IPS-NIHi11 (cell line): ENCODE results near the gene NKX3-2.
"Not testable (repeated sequence)": the region's sequence is repeated elsewhere in the genome, so short reads cannot be mapped to it uniquely, and the experiment has no call there.

Experiments used
- DNase-seq: peaks from one replicate; pipeline ENCODE4 v3.0.0; 2012; ENCODE audit warnings: mixed read lengths, low spot score

Gene NKX3-2

GRCh38 chr4:13543839-13544605 is at the start of gene NKX3-2:
Gene NKX3-2, minus strand, starts transcription at chr4:13544508. Its CDS starts 94 bp downstream, at chr4:13544414.
- DNase-seq: peak; percentile 49

DNA sequence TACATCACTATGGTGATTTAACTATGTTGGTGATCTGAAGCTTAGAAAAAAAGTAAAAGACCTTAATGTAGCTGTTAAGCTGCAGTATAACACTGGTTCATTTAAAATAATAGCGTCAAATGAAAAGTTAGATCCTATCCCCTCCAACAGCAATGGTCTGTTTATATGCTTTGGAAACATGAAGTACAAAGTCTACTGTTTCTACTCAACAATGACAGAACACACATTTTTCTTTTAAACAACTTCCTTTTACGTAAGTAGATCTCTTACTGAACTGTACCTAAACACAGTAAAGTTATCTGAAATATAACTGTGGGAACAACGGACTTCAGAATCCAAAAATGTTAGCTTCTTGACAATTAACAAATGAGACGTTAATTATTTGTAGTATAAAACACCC is 47.9 kb upstream of the NKX3-2 start:
- no peak for DNase-seq

GRCh38 chr4:13590766-13591165 is 46.5 kb upstream of the NKX3-2 start:
- no peak for DNase-seq

GRCh38 chr4:13588954-13589353 is 44.6 kb upstream of the NKX3-2 start:
- no peak for DNase-seq

DNA sequence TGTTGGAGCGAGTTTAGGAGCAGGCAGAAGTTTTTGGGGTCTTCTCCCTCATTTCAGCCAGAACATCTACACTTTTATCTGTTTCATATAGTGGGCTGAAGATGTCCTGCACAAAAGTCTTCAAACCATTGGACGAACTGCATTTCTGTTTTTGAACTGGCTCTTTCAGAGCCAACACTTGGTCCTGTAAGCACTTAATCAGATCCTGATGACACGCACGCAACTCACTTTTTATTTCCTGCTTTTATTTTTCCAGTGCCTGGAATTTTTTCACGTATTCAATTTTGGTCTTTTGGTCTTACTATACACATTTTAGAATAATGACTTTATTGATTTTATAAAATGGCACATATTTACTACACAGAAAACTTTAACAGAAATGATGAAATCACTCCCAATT is 40.2 kb upstream of the NKX3-2 start:
- DNase-seq: no peak

- DNase-seq: no peak
These were observed 35.7 kb upstream of the NKX3-2 start for GRCh38 chr4:13580036-13580435.

DNA sequence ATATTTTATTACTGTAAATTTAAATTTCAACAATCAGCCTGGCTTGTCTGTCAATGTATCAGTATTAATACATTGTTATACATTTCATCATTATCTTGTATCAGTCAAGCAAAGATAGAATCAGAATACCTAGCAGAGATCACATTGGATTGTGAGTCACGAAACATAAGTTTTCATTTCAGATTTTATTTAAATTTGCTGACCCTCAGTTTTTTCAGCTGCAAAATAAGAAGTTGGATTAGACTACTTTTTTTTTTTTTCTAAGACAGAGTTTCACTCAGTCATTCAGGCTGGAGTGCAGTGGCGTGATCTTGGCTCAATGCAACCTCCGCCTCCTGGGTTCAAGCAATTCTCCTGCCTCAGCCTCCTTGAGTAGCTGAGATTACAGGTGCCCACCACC is 33.4 kb upstream of the NKX3-2 start:
- DNase-seq: no peak

DNA sequence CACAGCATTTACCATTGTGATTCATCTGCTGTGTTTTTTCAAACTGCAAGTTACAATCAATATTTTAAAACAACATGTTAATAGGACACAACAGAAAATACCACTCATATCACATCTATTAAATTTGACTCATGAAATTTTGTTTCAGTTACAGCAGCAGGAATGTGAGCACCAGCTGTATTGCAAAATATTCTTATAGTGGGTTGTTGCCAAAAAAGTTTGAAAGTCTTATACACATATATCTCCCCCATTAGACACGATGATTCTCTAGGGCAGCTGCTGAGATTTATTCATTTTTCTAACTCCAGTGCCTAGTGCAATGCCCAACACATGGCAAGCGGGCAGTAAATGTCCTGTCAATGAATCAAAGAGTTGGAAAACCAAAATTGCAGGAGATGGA is 26.6 kb upstream of the NKX3-2 start:
- no peak for DNase-seq

DNA sequence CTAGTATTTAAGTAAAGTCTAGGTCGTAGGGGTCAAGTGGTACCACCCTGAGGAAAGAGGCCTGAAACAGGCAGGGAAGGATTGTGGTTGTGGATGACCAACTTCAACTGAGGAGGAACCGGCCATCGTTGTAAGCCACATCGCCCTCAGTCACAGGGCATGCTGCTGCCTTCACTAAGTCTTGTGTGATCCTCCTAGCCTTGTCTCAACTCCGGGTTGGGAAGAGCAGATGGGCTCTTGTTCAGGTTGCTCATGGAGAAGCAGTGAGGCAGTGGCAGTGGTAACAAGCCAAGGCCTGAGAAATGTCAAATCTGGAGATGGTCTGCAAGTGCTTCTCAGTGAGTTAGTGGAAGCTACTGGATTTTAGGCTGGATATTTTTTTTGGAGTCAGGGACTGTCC is 22.8 kb upstream of the NKX3-2 start:
- DNase-seq: no peak

- no peak for DNase-seq
These were observed 18.6 kb upstream of the NKX3-2 start for GRCh38 chr4:13562876-13563275.

DNA sequence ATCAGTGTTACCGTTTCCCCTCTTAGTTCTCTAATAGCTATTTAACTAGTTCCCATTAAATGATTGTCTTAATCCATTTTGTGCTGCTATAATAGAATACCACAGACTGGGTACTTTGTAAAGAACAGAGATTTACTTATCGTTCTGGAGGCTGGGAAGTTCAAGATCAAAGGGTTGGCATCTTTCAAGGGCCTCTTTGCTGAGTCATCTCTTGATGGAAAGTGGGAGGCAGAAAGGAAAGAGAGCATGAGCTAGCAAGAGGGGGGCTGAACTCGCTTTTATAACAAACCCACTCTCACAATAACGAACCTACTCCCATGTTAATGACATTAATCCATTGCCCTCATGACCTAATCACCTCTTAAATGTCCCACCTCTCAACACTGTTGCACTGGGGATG is 17.4 kb upstream of the NKX3-2 start:
- DNase-seq: no peak

DNA sequence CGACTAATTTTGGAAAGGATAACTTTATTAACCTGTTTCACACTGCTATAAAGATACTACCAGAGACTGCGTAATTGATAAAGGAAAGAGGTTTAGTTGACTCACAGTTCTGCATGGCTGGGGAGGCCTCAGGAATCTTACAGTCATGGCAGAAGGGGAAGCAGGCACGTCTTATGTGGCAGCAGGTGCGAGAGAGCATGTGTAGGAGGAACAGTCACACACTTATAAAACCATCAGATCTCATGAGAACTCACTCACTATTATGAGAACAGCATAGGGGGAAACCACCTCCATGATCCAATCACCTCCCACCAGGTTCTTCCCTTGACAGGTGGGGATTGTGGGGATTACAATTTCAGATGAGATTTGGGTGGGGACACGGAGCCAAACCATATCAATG is 15.8 kb upstream of the NKX3-2 start:
- DNase-seq: not testable (repeated sequence)

DNA sequence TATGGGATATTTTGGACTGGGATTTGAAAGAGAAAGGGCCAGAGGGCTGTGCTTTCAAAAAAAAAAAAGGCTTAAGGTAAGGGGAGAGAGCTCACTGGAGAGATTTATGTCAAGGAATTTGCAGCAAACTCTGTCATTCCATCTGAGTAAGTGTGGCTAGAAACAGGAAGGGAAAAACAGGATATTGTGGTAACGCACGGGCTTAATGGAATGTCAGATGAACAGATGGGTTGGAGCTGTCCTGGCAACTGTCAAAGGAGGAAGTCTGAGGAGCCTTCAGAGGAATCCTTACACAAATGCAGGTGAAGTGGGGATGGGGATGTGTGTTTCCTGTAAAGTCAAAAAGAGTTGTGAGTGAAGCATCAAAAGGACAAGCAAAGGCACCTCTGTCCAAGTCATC is 15.1 kb upstream of the NKX3-2 start:
- no peak for DNase-seq

DNA sequence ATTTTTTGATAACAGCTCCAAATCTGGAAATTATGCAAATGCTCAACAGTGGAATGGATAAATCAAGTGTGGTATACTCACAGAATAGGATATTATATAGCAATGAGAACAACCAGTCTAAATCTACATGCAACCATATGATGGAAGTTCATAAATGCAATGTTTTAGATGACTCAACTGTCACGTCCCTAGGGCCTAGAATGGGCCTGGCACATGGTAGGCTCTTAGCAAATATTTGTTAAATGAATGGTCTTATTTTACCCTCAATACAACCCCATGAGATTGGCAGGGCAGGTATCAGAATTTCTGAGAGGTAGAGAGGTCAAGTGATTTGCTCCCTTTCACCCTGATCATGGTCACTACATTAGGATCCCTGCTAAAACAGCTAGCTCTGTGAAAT is 14.6 kb upstream of the NKX3-2 start:
- DNase-seq: no peak

DNA sequence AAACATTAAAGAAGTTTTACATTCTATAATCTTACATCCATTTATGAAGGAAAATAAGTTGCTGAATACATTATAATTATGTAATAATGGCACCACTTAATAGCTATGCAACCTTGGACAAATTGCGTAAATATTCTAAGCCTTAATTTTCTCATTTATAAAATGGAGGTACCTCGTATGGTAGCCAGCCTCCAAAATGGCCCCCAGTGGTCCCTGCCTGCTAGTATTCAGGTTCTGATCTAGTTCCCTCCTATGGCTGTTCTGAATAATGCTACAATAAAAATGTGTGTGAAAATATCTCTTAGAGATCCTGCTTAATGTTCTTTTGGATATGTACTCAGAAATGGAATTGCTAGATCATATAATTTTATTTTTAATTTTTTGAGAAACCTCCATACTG is 11.0 kb upstream of the NKX3-2 start:
- no peak for DNase-seq

GRCh38 chr4:13553081-13553480 is 8.8 kb upstream of the NKX3-2 start:
- no peak for DNase-seq

DNA sequence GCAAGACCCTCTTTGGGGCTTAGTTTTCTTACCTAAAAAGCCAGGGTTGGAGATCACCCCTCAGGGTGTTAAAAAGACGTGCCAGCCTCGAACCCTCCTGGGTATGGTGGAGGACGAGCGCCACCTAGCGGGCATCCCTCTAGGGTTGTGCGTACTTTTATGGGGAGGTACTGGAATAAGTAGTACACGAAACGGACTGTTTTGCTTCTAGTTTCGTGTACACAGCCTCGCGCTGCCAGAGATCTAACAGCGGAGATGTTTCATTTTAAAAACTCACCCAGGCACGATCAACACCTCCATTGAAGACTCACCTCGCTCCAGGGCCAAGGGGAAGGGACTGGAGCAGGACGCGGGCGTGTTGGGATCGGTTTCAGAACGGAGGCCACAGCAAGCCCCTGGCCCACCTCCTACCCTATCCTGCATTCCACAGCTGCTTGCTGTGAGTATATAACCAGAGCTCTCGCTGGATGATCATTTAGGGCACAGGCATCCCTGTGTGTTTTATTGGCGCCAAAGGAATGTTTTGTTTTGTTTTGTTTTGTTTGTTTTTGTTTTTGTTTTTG is 4.8 kb upstream of the NKX3-2 start:
- peak; percentile 88 for DNase-seq

GRCh38 chr4:13548059-13548983 is 4.0 kb upstream of the NKX3-2 start:
- no peak for DNase-seq

DNA sequence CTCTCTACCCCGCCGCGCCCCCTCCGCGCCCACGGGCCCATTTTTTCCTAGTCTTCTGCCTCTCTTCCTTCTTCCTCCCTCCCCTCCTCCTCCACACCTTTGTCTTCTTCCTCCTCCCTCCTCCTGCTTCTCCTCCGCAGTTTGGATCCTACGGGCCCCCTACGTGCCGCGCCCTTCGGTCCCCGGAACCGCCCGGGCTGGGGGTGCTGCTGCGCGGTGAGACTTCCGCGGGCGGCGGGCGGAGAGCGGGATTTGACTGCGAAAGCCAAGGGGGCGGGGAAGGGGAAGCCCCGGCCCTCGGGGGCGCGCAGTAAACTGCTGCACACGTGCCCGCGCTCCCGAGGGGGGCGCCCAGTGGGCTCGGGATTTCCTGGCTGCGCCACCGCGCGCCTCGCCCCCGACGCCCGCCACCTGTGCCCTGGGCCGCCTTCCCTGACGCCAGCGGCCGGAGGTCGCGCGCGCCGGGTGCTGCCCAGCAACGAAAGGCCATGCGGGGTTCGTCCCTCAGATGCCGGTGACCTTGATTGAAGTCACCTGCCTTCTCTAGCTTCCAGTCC is 3.3 kb upstream of the NKX3-2 start:
- peak; percentile 67 for DNase-seq

GRCh38 chr4:13546941-13547484 is 2.7 kb upstream of the NKX3-2 start:
- peak; percentile 13 for DNase-seq

GRCh38 chr4:13546142-13546940 is 2.0 kb upstream of the NKX3-2 start:
- peak; percentile 1 for DNase-seq
